Keratinocyte (primary cell): Measurements from ENCODE around the gene KRT34.

Experiments used
- EZH2 ChIP-seq: IDR thresholded peaks from one replicate; pipeline ENCODE4 v1.6.1; 2012; ENCODE audit warnings: inconsistent platforms, mild to moderate bottlenecking, low read length, moderate library complexity
- TF ChIP-seq, protein P1 (sequence below), 3 experiments: IDR thresholded peaks in 1 of 3; conservative IDR thresholded peaks in 1 of 3; optimal IDR thresholded peaks in 1 of 3; 2 replicates in 2 of 3; 3 replicates in 1 of 3; pipeline versions ENCODE3 to v1.5.1; 2011; ENCODE audit warnings: low read length in 3 of 3, mild to moderate bottlenecking in 3 of 3, moderate library complexity in 2 of 3, control low read depth in 1 of 3, inconsistent platforms in 1 of 3; ENCODE audit not compliant: insufficient read depth in 2 of 3; ENCODE audit errors: extremely low read depth in 1 of 3

- no peak for TF ChIP-seq EZH2
- TF ChIP-seq, protein P1, sequence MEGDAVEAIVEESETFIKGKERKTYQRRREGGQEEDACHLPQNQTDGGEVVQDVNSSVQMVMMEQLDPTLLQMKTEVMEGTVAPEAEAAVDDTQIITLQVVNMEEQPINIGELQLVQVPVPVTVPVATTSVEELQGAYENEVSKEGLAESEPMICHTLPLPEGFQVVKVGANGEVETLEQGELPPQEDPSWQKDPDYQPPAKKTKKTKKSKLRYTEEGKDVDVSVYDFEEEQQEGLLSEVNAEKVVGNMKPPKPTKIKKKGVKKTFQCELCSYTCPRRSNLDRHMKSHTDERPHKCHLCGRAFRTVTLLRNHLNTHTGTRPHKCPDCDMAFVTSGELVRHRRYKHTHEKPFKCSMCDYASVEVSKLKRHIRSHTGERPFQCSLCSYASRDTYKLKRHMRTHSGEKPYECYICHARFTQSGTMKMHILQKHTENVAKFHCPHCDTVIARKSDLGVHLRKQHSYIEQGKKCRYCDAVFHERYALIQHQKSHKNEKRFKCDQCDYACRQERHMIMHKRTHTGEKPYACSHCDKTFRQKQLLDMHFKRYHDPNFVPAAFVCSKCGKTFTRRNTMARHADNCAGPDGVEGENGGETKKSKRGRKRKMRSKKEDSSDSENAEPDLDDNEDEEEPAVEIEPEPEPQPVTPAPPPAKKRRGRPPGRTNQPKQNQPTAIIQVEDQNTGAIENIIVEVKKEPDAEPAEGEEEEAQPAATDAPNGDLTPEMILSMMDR (optimal IDR thresholded peaks at IDR 0.05 in 1 of 3, IDR thresholded peaks at IDR 0.05 in 1 of 3, conservative IDR thresholded peaks at IDR 0.05 in 1 of 3; ENCODE audit: extremely low read depth in 1 of 3, insufficient read depth in 2 of 3, low read length in 3 of 3): no peak
Observed at GRCh38 chr17:41360296-41360995, 21.7 kb downstream of the KRT34 start.
